Sigmoid colon (tissue), 7 donors: Measurements from ENCODE around the gene TRAPPC2. TPM values are rescaled to one million over a fixed set of nuclear protein-coding genes. Genes with fewer than 3 reads are reported as not detected.

Source experiments
- DNase-seq: peaks from one replicate; pipeline ENCODE4 v3.0.0-alpha.2; 2019
- H3K27ac ChIP-seq, 4 donors: fragments of 200-600 bp; sonication (generic); one replicate each; pipeline ENCODE4 v1.5.1; 2016 to 2019; ENCODE audit warnings: mild to moderate bottlenecking in 1 of 4
- H3K27me3 ChIP-seq, 3 donors: fragments of 200-600 bp; sonication (generic); one replicate each; pipeline ENCODE4 v1.5.1; 2019; ENCODE audit warnings: mild to moderate bottlenecking in 1 of 3
- H3K36me3 ChIP-seq, 4 donors: fragments of 200-600 bp; sonication (generic); one replicate each; pipeline ENCODE4 v1.5.1; 2016 to 2019
- H3K4me1 ChIP-seq, 4 donors: fragments of 200-600 bp; sonication (generic); one replicate each; pipeline ENCODE4 v1.5.1; 2017 to 2019
- H3K4me3 ChIP-seq, 4 donors: fragments of 200-600 bp; sonication (generic); one replicate each; pipeline ENCODE4 v1.5.1; 2017 to 2019; ENCODE audit warnings: mild to moderate bottlenecking in 2 of 4, moderate library complexity in 1 of 4
- H3K9me3 ChIP-seq, 4 donors: fragments of 200-600 bp in 3 of 4; sonication (generic) in 3 of 4; one replicate each; pipeline versions ENCODE4 v1.5.1 to v1.6.1; 2013 to 2019
- EP300 ChIP-seq, 4 donors: sonication (generic); formaldehyde crosslinking; IDR thresholded peaks; one replicate each; pipeline ENCODE4 v1.6.1; 2017; ENCODE audit warnings: antibody characterized with exemption in 4 of 4
- POLR2A ChIP-seq, 2 donors: fragments of 450-650 bp; IDR thresholded peaks; one replicate each; pipeline ENCODE4 v1.6.1; 2016; ENCODE audit warnings: antibody characterized with exemption in 2 of 2, mild to moderate bottlenecking in 2 of 2, moderate library complexity in 2 of 2
- POLR2AphosphoS5 ChIP-seq, 4 donors: sonication (generic); formaldehyde crosslinking; IDR thresholded peaks; one replicate each; pipeline ENCODE4 v1.6.1; 2017; ENCODE audit warnings: antibody characterized with exemption in 4 of 4
- WGBS, 2 donors: extraction: QIAGEN DNeasy Blood & Tissue Kit; methylation state at CpG; one replicate each; pipeline ENCODE4 v1.1.7; 2013; 5-methylcytosine and 5-hydroxymethylcytosine counted together
- intact Hi-C: fragments of 100-400 bp; cut with DNase I; formaldehyde crosslinking; loops from one replicate; pipeline ENCODE4 v1.15.1; 2023
- polyA plus RNA-seq, 3 donors: library from polyadenylated mRNA; stranded (reverse); fragments of 200-250 nt; gene quantifications; one replicate each; pipeline ENCODE4 v1.2.3, GENCODE V29; 2013
- total RNA-seq, 4 donors: library from RNA; depleted of rRNA; stranded (reverse); fragments of >200 nt; gene quantifications; one replicate each; pipeline ENCODE4 v1.1.0, GENCODE V29; 2016
- TF ChIP-seq, protein P1 (sequence below), 4 experiments: fragments of 450-650 bp in 3 of 4; fragments of 200-600 bp in 1 of 4; IDR thresholded peaks; one replicate each; pipeline ENCODE4 v1.5.1; 2016 to 2019; ENCODE audit warnings: antibody characterized with exemption in 4 of 4, mild to moderate bottlenecking in 3 of 4, moderate library complexity in 2 of 4
- donor health status: healthy with polysubstance abuse.
- donor health status: Bipolar disorder and iron deficiency.
- donor health status: healthy.

TRAPPC2 gene
- total RNA-seq (10 to 100 TPM; 20.1 to 22.8 (median 22.4) TPM), polyA plus RNA-seq (1 to 10 TPM; 5.5 to 9.0 (median 6.0) TPM)

DNA sequence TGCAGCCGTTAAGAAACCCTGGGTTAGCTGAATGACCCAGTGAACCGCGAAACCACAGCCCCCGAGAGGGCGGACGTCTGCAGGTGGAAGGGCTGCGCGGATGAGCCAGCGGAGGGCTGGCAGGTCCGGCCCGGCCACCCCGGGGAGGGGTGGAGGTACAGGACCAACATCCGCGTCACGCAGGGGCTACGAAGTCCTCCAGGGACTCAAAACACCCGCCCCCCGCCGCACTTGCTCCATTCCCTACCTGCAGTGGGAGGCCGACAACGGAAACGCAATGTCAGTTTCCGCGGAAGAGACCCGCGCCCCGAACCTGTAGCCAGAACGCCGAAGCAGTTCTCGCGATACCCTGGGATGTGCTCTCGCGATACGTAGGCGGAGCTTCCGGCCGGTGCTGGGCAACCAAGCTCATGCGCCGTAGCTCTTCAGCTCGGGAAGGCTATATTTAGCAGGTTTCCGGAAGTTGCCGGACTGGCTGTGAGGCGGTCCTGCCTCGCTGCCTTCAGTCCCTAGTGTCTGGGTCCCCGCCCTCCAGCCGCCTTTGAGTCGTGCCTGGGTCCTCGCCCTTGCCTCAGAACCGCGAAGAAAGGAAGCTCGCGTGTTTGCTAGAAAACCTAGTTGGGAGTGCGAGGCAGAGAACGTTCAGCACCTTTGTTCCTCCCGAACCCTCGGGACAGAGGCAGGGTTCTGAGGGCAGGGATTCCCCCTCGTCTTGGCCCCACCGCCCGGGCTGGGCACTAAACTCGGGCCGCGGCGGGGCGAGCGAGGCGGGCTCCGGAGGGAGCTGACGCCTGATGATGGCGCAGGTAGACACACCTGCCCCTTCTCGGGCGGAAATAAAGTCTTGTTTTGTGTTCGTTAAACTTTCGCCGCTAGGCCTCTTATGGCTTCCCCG, at the start of gene TRAPPC2, which contains the start of gene OFD1:
Gene TRAPPC2, minus strand, starts transcription at position 343 of the 895 bp plus-strand sequence. CDS start 14,657 bp downstream, outside the sequence.
Gene OFD1, plus strand, starts transcription at position 471 of the 895 bp plus-strand sequence. Its CDS starts 324 bp downstream, at position 795.
- peak within 1 kb of the TSS; percentile 90 to 95 (median 92) for H3K27ac ChIP-seq
- H3K4me1 ChIP-seq = peaks cover 0 to 23% (median 8%) of the 10 kb centered on the region in 4 donors
- peak; percentile 96 for DNase-seq
- H3K9me3 ChIP-seq = no peaks in the 10 kb centered on the region
- TF ChIP-seq EP300 (IDR thresholded peaks at IDR 0.05) = peak in 1 of 4 donors; percentile 31
- TF ChIP-seq POLR2AphosphoS5 (IDR thresholded peaks at IDR 0.05) = peak; percentile 94 to 99 (median 96)
- TF ChIP-seq, protein P1, sequence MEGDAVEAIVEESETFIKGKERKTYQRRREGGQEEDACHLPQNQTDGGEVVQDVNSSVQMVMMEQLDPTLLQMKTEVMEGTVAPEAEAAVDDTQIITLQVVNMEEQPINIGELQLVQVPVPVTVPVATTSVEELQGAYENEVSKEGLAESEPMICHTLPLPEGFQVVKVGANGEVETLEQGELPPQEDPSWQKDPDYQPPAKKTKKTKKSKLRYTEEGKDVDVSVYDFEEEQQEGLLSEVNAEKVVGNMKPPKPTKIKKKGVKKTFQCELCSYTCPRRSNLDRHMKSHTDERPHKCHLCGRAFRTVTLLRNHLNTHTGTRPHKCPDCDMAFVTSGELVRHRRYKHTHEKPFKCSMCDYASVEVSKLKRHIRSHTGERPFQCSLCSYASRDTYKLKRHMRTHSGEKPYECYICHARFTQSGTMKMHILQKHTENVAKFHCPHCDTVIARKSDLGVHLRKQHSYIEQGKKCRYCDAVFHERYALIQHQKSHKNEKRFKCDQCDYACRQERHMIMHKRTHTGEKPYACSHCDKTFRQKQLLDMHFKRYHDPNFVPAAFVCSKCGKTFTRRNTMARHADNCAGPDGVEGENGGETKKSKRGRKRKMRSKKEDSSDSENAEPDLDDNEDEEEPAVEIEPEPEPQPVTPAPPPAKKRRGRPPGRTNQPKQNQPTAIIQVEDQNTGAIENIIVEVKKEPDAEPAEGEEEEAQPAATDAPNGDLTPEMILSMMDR (IDR thresholded peaks at IDR 0.05) = no peak
- peak; percentile 90 to 93 for TF ChIP-seq POLR2A (IDR thresholded peaks at IDR 0.05)
- H3K4me3 ChIP-seq = peak within 1 kb of the TSS; percentile 69 to 90 (median 78)
- no peaks in the 10 kb centered on the region for H3K36me3 ChIP-seq
- peaks cover 0 to 5% (median 0%) of the 10 kb centered on the region in 3 donors for H3K27me3 ChIP-seq
- WGBS, 2 donors = 0% methylated on average over 75 of the region's 75 CpGs
- intact Hi-C loops = loop anchor here (2.0 kb wide), 2 partner anchors 46 to 76 kb away; partner anchors contain the start of gene RAB9A

DNA sequence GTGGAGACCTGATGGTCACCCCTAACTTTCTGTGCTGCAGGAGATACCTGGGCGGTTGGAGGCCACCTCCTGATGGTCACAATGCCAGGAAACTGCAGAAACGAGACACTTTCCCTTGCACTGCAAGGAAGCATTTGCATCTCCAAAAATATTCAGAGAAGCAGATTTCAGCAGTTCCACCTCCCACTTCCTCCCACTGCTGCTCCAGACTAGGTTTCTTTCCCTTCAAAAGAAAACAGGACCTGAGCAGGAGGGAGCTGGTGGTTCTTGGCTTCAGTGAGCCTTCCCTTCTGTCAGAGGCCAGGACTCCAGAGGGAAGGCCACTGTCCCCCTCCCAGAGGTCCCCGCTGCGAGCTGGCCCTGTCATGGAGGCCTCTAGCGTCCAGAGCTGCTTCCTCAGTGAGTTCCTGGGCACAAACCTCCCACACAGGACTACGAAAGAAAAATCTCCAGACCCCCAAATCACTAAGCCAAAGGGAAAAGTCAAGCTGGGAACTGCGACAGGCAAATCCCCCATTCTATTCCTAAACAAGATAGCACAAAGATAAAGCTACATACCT, 46.5 kb upstream of the TRAPPC2 start:
- DNase-seq = no peak
- Histone ChIP-seq H3K4me1 (no peaks in the 10 kb centered on the region), H3K27ac (no peak overlapping the region), H3K4me3 (no peak overlapping the region), H3K9me3 (no peaks in the 10 kb centered on the region), H3K36me3 (no peaks in the 10 kb centered on the region), H3K27me3 (no peaks in the 10 kb centered on the region)
- 80 to 84% methylated on average over 7 of the region's 7 CpGs for WGBS, 2 donors
- intact Hi-C loops = no loop called here
- TF ChIP-seq POLR2AphosphoS5 (IDR thresholded peaks at IDR 0.05) = no peak
- TF ChIP-seq POLR2A (IDR thresholded peaks at IDR 0.05) = no peak
- TF ChIP-seq, protein P1 (IDR thresholded peaks at IDR 0.05) = no peak
- TF ChIP-seq EP300 (IDR thresholded peaks at IDR 0.05) = no peak

DNA sequence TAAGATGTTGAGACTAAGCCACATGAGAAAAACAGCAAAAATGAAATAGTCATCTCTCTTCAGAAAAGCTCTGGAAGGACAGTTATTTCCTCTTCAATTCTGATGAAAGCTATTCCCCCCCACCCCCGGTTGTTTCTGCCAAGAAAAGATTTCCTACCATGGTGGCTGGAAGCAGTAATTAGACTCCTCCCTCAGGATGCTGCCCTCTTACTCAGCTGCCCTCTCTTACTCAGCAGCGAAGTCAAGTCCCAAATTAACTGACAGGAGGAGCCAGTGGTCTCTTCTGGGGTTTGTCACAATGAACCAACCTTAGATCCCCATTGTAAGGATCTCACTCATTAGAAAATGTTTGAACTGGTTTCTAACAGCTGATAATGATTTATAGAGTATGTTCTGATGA, 44.5 kb upstream of the TRAPPC2 start:
- intact Hi-C loops = no loop called here
- H3K27ac ChIP-seq = no peak overlapping the region
- no peaks in the 10 kb centered on the region for H3K27me3 ChIP-seq
- whole genome bisulfite sequencing, 2 donors = 45 to 69% methylated on average over 2 of the region's 2 CpGs
- no peak overlapping the region for H3K4me3 ChIP-seq
- H3K9me3 ChIP-seq = no peaks in the 10 kb centered on the region
- no peaks in the 10 kb centered on the region for H3K4me1 ChIP-seq
- H3K36me3 ChIP-seq = no peaks in the 10 kb centered on the region
- DNase-seq = no peak
- TF ChIP-seq POLR2A (IDR thresholded peaks at IDR 0.05) (no peak), POLR2AphosphoS5 (IDR thresholded peaks at IDR 0.05) (no peak), EP300 (IDR thresholded peaks at IDR 0.05) (no peak)
- TF ChIP-seq, protein P1 (IDR thresholded peaks at IDR 0.05) = no peak

DNA sequence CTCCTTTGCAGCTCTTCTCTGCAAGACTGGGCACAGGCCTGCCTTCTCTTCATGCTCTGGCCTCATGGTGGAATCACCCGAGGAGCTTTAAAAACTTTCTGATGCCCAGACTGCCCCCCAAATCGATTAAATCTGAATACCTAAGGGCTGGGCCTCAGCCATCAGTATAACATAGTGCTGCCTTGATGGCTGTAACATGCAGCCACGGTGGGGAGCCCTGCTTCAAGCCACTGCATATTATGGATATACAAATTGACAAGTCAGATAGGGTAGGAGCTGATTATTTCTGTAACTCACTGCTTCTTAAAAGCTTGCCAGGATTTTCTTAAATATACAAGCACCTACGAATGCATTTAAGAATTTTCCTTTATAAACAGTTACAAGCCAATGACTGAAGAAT, 42.0 kb upstream of the TRAPPC2 start:
- H3K27ac ChIP-seq = peak overlapping the region in 1 of 4 donors; percentile 49
- TF ChIP-seq POLR2A (IDR thresholded peaks at IDR 0.05) (no peak), EP300 (IDR thresholded peaks at IDR 0.05) (no peak), POLR2AphosphoS5 (IDR thresholded peaks at IDR 0.05) (no peak)
- TF ChIP-seq, protein P1 (IDR thresholded peaks at IDR 0.05) = no peak
- no peaks in the 10 kb centered on the region for H3K9me3 ChIP-seq
- H3K4me1 ChIP-seq = no peaks in the 10 kb centered on the region
- intact Hi-C loops = no loop called here
- H3K4me3 ChIP-seq = no peak overlapping the region
- H3K27me3 ChIP-seq = no peaks in the 10 kb centered on the region
- H3K36me3 ChIP-seq = no peaks in the 10 kb centered on the region
- WGBS, 2 donors = 80 to 86% methylated on average over 4 of the region's 4 CpGs
- no peak for DNase-seq
